Measurements from ENCODE around the gene PRKCD.

Gene PRKCD

GRCh38 chr3:53160660-53161449, at the start of gene PRKCD:
PRKCD (plus strand) TSS chr3:53161209; CDS start chr3:53178423, 17,214 bp downstream.
- peak; percentile 76 for DNase-seq

- DNase-seq, result no peak
These were observed 49.2 kb upstream of the PRKCD start for GRCh38 chr3:53111822-53112221.

DNA sequence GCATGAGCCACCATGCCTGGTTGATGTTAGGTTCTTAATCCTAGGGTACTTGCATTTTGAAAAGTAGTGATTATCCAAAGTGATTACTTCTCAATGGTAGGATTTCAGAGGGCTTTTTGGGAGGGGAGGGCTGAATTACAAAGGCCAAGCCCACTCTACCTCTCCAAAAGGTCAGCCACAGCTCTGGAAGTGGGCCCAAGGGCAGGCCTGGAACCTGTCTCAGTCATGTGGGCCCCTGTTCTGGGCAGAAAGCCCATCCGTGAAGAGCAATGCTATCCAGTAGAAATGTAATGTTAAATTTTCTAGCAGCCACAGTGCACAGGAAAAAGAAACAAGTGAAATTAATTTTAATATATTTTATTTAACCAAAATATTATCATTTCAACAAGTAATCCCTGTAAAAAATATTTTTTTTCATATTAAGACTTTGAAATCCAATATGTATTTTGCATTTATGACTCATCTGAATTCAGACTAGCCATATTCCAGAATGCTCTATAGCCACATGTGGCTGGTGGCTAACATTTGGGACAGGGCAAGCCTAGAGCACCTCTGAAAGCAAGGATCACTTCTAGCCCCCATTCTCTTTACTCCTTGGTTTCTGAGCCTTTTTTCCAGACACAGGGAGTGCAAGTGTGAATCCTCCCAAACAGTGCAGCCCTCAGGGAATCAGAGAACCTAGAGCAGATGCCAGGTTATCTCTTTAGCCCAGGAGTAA, 47.6 kb upstream of the PRKCD start:
- no peak for DNase-seq

GRCh38 chr3:53114011-53114400, 47.0 kb upstream of the PRKCD start:
- DNase-seq, result peak; percentile 85

- peak; percentile 18 for DNase-seq
These were observed 46.5 kb upstream of the PRKCD start for GRCh38 chr3:53114412-53115074.

DNA sequence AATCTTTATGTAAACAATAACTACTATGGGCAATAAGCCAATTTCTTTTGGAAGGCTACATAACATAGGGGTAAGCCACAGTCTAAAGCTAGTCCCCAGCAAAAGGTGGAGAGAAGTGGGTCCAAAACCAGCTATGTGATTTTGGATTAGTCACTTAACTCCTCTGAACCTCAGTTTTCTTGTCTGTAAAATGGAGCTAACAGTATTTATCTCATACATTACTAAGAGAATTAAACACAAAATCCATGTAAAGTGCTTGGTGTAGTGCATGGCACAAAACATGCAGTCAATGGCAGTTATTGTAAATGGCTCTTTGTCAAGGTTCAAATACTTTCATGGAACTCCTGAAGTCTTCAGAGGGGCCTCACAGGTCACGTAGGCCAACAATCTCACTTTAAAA, 44.1 kb upstream of the PRKCD start:
- no peak for DNase-seq

GRCh38 chr3:53120336-53120735, 40.7 kb upstream of the PRKCD start:
- no peak for DNase-seq

DNA sequence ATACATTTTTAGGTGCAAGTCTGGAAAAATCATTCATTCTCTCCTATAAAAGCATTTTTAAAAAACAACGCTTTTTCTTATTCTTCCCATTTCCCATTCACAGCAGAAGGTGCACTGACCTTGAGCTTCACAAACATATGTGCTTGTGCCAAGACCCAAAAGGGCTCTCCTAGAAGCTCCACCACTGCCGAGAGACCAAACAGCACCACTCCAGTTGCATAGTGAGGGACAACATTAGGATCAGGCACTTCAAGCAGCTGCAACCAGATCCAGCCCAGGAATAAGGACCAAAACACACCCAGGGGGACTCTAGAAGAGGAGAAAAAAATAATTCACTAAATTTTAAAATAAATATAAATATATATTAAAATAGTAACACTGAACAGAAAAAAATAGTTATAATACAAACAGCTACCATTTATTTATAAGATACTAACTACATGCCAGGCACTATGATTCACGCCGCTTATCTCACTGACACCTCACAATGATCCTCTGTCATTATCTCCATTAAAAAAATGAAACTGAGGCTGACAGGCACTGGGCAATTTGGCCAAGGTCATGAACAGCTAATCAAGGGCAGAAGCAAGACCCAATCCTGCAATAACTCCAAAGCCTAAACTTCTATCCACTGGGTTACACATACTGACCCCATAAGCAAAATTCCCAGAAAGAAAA, 38.6 kb upstream of the PRKCD start:
- no peak for DNase-seq

- DNase-seq, result no peak
These were observed 38.1 kb upstream of the PRKCD start for GRCh38 chr3:53122933-53123305.

DNA sequence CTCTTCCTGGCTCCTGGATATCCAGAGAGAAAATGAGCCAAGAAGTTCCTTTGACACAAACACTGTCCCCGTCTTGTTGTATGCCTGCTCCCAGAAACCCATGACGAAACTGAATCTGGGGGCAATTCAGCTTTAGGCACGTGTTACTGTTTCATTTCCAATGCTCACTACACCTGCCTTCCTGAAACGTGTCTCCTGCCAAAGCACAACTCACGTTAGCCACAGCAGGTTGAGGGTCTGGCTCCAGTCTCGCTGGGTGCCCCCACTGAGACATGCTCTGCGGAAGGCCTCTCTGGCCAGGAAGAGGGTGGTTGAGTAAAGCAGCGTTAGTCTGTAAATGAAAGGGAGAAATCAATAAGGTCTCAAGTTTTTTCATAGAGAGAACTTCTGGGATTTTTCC, 37.5 kb upstream of the PRKCD start:
- no peak for DNase-seq

DNA sequence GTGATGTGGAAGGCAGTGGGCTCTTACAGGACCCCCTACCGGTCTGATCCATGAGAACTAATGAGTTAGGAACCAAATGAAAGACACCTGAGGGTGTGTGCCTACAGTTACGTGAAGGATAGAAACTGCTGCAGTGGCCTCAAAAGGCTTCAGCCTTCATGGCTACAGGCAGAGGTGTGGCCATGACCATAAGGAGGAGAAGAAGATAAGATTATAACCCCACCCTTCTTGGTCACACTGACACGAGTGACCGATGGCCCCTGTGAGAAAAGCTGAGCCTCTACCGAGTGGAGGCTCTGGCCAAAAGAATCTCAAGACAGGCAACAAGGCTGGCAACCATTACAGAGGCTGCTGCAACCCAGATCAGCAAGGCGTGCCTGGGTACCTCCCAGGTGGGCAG, 37.1 kb upstream of the PRKCD start:
- no peak for DNase-seq

DNA sequence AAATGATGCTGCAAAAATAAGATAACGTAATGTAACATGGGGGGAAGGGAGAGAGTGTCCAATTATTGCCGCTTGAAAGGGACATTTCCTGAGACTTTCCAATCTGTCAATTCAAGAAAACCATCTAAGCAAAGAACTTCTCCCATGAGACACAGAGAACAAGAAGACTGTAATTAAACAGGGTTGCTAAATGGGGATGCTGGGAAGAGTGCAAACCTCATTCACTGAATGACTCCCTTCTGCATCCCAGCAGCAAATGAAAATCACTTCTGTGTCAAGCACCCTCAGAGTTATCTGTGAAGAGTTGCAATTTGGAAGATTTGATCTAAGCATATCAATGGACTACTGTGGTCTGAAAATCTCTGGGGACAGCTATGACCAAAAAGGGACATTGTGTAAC, 34.4 kb upstream of the PRKCD start:
- no peak for DNase-seq

DNA sequence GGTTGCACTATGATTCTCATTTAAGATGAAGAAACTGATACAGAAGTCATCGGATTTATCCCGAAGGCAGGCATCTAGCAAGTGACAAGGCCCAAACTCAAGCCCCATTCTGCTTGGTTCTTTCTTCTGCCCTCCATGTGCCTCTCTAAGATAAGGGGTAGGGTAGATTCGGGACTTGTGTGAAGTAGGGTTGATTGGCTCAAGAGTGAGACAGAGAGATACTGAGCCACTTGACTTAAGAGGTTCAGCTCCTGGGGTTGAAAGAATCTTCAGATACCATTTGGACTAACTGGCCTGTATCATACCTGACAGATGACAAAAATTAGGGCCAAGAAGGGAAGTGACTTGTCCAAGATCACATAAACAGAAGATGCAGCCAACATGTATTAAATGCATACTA, 31.7 kb upstream of the PRKCD start:
- DNase-seq, result peak; percentile 10

DNA sequence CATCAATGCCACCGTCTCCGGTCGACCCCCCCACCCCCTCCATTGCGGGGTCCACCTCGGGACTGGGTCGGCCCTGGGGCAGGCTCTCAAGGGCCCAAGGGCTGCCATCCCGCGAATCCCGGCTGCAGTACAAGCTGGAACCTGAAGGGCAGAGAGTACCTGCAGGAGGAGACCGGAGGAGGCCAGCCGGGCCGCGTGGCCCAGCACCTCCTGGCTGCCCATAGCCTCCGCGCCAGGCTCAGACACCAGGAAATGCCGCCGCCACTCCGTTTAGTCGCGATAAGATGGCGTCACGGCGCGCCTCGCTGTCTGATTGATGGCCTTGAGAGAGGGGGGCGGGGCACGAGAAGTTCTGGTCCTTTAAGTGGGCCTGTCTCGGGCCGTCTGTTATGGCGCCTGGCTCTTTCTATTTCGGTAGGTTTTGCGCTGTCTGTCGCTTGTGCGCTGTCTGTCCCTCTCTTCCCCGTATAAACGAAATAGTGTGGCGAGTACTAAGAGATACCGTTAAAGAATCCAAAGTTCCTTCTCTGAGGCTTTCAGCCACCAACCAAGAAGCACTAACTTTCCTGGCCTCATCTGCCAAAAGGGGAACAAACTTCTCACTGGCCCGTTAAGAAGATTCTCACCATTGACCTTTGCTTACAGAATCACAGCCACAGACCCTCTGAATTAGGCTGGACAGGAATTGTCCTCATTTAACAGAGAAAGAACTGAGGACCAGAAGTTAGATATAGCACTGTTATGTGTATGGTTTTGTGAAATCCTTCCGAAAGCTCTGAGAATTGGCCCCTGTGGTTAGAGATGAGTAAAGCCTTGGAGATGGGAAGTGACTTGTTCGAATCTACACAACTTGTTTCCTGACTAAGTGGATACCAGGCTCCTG, 30.6 kb upstream of the PRKCD start, which contains the start of gene RFT1:
Gene RFT1, minus strand, starts transcription at position 257 of the 883 bp plus-strand sequence. Its CDS starts 35 bp downstream, at position 222.
- DNase-seq, result peak; percentile 96

- DNase-seq, result no peak
These were observed 29.9 kb upstream of the PRKCD start for GRCh38 chr3:53131096-53131495.

GRCh38 chr3:53132347-53132746, 28.7 kb upstream of the PRKCD start:
- DNase-seq, result no peak

GRCh38 chr3:53134631-53135232, 26.3 kb upstream of the PRKCD start:
- peak; percentile 67 for DNase-seq

DNA sequence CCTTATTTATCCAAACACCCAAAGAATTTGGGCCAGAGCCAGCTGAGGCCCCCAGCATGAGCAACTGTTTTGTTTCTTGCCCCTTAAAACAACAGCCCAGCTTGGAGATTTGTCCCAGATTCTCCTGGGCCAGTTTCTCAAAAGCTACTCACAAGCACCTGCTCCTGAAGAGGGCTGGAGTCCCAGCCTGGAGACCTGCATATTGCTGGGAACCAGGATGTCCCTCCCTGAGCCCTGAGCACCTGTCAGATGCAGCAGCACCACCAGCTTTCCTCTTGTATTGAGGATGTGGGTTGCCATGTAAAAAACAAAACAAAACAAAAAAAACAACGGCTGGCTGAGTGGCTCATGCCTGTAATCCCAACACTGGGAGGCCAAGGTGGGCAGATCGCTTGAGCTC, 23.8 kb upstream of the PRKCD start:
- no peak for DNase-seq

DNA sequence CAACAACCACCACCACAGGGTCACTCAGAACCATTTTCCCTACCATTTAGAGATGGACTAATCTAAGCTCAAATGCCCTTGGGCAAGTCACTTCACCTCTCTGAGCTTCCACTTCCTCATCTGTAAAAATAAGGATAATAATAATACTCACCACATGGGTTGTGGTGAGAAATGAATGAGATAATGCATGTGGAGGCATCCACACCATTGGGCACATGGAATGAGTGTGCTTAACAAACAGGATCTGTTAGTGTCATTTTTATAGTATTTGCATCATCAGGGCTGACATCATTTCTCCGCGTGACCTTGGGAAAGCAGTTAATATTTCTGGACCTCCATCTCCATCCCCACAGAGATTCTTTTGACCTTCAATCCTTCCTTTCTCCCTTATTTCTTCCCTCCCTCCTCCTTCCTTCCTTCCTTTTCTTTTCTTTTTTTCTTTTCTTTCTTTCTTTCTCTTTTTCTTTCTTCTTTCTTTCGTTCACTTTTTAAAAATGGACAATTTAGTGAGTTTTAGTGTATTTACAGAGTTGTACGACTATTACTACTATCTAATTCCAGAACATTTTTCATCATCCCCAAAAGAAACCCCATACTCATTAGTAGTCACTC, 23.1 kb upstream of the PRKCD start:
- DNase-seq, result no peak

DNA sequence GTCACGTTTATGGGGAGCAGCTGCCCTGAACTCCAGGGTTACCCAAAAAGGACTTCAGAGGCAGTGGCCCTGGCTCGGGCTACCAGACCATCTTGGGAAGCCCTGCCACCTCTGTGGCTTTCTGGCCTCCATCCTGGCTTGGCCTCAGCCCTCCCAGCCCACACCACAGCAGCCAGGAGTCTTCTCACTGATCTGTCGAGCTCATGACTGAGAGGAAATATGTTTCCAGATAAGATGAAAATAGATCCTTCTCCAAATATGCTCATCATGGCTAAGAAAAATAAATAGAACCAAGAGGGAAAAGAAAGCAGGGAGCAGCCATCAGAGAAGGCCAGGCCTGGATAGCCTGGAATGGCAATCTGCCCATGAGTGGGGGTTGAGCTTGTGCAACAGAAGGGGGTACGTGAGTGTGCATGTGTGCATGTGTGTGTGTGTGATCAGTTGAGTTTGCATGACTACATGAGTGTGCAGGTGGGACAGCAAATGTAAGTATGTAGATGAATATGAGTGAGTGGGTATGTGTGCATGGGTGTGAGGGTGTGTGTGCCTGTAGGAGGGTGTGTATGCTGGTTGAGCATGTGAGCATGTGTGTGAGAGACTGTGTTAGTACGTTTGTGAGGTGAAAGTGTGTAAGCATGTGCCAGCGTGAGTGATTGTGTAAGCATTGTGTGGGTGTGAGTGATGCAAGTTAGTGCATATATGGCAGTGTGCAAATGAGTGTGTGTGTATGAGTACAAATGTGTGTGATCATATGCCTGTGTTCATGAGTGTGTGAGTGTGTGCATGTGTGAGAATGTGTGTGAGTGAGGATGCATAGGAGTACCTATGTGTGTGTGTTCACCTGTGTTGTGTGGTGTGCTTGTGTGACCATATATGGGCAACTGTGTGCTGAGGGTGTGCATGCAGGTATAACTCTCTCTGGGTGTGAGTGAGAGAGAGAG, 20.8 kb upstream of the PRKCD start:
- no peak for DNase-seq

All from NCI-H82 (cell line).